Measurements from ENCODE around the gene HOXD12.

The HOXD12 gene

GRCh38 chr2:176099728-176100546, at the start of gene HOXD12:
Gene HOXD12, plus strand, starts transcription at chr2:176099795. Its CDS starts 7 bp downstream, at chr2:176099802.
- DNase-seq = no peak

GRCh38 chr2:176056406-176056805, 43.2 kb upstream of the HOXD12 start:
- DNase-seq = no peak

GRCh38 chr2:176063958-176064357, 35.6 kb upstream of the HOXD12 start:
- DNase-seq = peak; percentile 72

- no peak for DNase-seq
Observed at GRCh38 chr2:176066645-176067588, 32.7 kb upstream of the HOXD12 start.

- no peak for DNase-seq
Observed at GRCh38 chr2:176067589-176068418, 31.8 kb upstream of the HOXD12 start.

GRCh38 chr2:176068419-176068832, 31.2 kb upstream of the HOXD12 start:
- DNase-seq = no peak

GRCh38 chr2:176071330-176072291, 28.0 kb upstream of the HOXD12 start:
- DNase-seq = no peak

GRCh38 chr2:176072292-176072669, 27.3 kb upstream of the HOXD12 start:
- DNase-seq = no peak

GRCh38 chr2:176072951-176073904, 26.4 kb upstream of the HOXD12 start:
- DNase-seq = no peak

GRCh38 chr2:176074919-176075425, 24.6 kb upstream of the HOXD12 start:
- DNase-seq = no peak

- DNase-seq = no peak
Observed at GRCh38 chr2:176075481-176075880, 24.1 kb upstream of the HOXD12 start.

- no peak for DNase-seq
Observed at GRCh38 chr2:176076063-176076462, 23.5 kb upstream of the HOXD12 start.

GRCh38 chr2:176076796-176077195, 22.8 kb upstream of the HOXD12 start:
- DNase-seq = no peak

- DNase-seq = no peak
Observed at GRCh38 chr2:176078541-176079284, 20.9 kb upstream of the HOXD12 start.

GRCh38 chr2:176079285-176079830, 20.2 kb upstream of the HOXD12 start:
- no peak for DNase-seq

- peak; percentile 44 for DNase-seq
Observed at GRCh38 chr2:176079831-176080539, 19.6 kb upstream of the HOXD12 start.

- no peak for DNase-seq
Observed at GRCh38 chr2:176080540-176081375, 18.8 kb upstream of the HOXD12 start.
